GM18526 (cell line): ENCODE measurements around the gene TMEM115.
A peak's percentile ranks its signal among the peaks of the same experiment; 100 is the strongest.

Source experiments
- POLR2A ChIP-seq: IDR thresholded peaks from 3 replicates; pipeline ENCODE4 v1.6.1; 2011; ENCODE audit not compliant: insufficient read length; ENCODE audit errors: extremely low read depth

The TMEM115 gene

GRCh38 chr3:50365842-50366220 lies 6.5 kb upstream of the TMEM115 start:
- TF ChIP-seq POLR2A = no peak

GRCh38 chr3:50365080-50365841 lies 5.9 kb upstream of the TMEM115 start:
- TF ChIP-seq POLR2A = peak; percentile 45

GRCh38 chr3:50364573-50365079 lies 5.3 kb upstream of the TMEM115 start:
- no peak for TF ChIP-seq POLR2A

- no peak for TF ChIP-seq POLR2A
Observed at GRCh38 chr3:50359760-50360110, 414 bp upstream of the TMEM115 start.

GRCh38 chr3:50358355-50358910 lies 888 bp downstream of the TMEM115 start:
- no peak for TF ChIP-seq POLR2A

GRCh38 chr3:50357481-50357880 lies 1.8 kb downstream of the TMEM115 start:
- no peak for TF ChIP-seq POLR2A

GRCh38 chr3:50356553-50356952 lies 2.8 kb downstream of the TMEM115 start:
- TF ChIP-seq POLR2A = no peak

GRCh38 chr3:50355829-50356552 lies 3.3 kb downstream of the TMEM115 start:
- TF ChIP-seq POLR2A = no peak

- TF ChIP-seq POLR2A = no peak
Observed at GRCh38 chr3:50354850-50355249, 4.5 kb downstream of the TMEM115 start.

- TF ChIP-seq POLR2A = no peak
Observed at GRCh38 chr3:50354186-50354764, 5.0 kb downstream of the TMEM115 start.

GRCh38 chr3:50353245-50354004 lies 5.9 kb downstream of the TMEM115 start:
- no peak for TF ChIP-seq POLR2A

GRCh38 chr3:50352781-50353180 lies 6.5 kb downstream of the TMEM115 start:
- no peak for TF ChIP-seq POLR2A

GRCh38 chr3:50351323-50351697 lies 8.0 kb downstream of the TMEM115 start:
- TF ChIP-seq POLR2A = no peak

- TF ChIP-seq POLR2A = peak; percentile 97
Observed at GRCh38 chr3:50350527-50351322, 8.6 kb downstream of the TMEM115 start, which contains the start of the genes CYB561D2 and NPRL2. CYB561D2 (plus strand) TSS chr3:50350862; CDS start chr3:50351434, 572 bp downstream. NPRL2 (minus strand) TSS chr3:50350775; CDS start chr3:50350652, 123 bp downstream.
